HL-60 (cell line): ENCODE data around the gene INPP5J.

Source experiments
- DNase-seq, 2 experiments: peaks; one replicate each; pipeline ENCODE4 v3.0.0-alpha.2; 2010 to 2020; ENCODE audit warnings: low read depth in 1 of 2, low spot score in 1 of 2
- H3K27ac ChIP-seq: fragments of 250-450 bp; sonication (Bioruptor Pico); replicated peaks from 2 replicates; pipeline ENCODE4 v1.5.1; 2020; ENCODE audit warnings: mild to moderate bottlenecking, moderate library complexity
- H3K27me3 ChIP-seq: fragments of 250-450 bp; sonication (Bioruptor Pico); 2 replicates; pipeline ENCODE4 v1.5.1; 2021; ENCODE audit warnings: mild to moderate bottlenecking, moderate library complexity; ENCODE audit not compliant: insufficient read depth, poor library complexity, severe bottlenecking
- H3K4me3 ChIP-seq: replicated peaks from 2 replicates; pipeline ENCODE4 v1.5.1; 2011; ENCODE audit warnings: mild to moderate bottlenecking, control low read depth, low read length; ENCODE audit not compliant: insufficient read depth
- CTCF ChIP-seq: IDR thresholded peaks from one replicate; pipeline ENCODE4 v1.5.1; 2011; ENCODE audit warnings: low read length, control low read depth, inconsistent platforms; ENCODE audit not compliant: insufficient read depth
- GABPA ChIP-seq: IDR thresholded peaks from 2 replicates; pipeline ENCODE4 v1.6.1; 2012; ENCODE audit warnings: low read depth
- POLR2AphosphoS5 ChIP-seq: IDR thresholded peaks from 2 replicates; pipeline ENCODE4 v1.6.1; 2012; ENCODE audit warnings: low read depth
- SPI1 ChIP-seq: IDR thresholded peaks from 2 replicates; pipeline ENCODE4 v1.6.1; 2012; ENCODE audit warnings: low read depth, mild to moderate bottlenecking, borderline replicate concordance
- TF ChIP-seq, protein P1 (sequence below): IDR thresholded peaks from 2 replicates; pipeline ENCODE4 v1.6.1; 2012; ENCODE audit warnings: low read depth; ENCODE audit not compliant: insufficient replicate concordance

INPP5J gene

DNA sequence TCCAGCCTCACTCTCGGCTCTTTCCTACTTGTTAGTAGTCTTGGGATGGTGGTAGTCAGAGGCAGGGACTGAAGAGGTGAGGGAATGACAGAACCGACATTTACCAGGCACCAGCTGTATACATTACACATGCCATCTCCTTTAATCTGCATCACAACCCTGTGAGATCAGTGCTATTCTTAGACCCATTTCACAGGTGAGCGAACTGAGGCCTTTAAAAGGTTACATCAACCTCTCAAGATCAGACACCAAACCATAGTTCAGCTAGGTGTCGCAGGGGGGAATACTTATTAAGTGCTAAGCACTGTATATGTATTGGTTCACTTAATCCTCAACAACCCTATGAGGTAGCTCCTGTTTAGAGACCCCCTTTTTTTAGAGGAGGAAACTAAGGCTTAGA lies 11.9 kb downstream of the INPP5J start:
- H3K27me3 ChIP-seq, result no peaks in the 10 kb centered on the region
- no peak overlapping the region for H3K4me3 ChIP-seq
- no peak for TF ChIP-seq POLR2AphosphoS5
- no peak for TF ChIP-seq SPI1
- no peak for TF ChIP-seq GABPA
- no peak for TF ChIP-seq CTCF
- no peak for DNase-seq
- no peak overlapping the region for H3K27ac ChIP-seq

DNA sequence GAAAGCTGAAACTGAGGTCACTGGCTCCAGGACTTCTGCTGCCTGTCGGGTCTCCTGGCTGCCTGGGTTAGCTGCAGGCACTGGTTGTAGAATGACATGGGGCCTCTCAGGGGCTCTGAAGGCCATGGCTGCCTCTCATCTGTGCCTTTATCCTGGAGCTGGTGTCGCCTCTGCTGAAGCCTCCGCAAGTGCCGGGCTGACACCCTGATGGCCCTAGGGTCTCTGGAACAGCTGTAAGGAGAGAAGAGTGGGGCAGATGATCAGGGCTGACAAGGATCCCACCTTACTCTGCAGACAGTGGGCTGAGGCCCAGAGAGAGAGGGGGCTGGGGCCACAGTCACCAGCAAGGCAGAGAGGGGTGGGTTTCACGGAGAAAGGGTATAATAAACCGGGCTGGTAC lies 12.9 kb downstream of the INPP5J start:
- Histone ChIP-seq H3K4me3 (no peak overlapping the region), H3K27ac (no peak overlapping the region), H3K27me3 (no peaks in the 10 kb centered on the region)
- DNase-seq, result no peak
- TF ChIP-seq GABPA, result no peak
- TF ChIP-seq SPI1, result no peak

- TF ChIP-seq GABPA (no peak), CTCF (no peak), POLR2AphosphoS5 (no peak), SPI1 (no peak)
- TF ChIP-seq, protein P1, sequence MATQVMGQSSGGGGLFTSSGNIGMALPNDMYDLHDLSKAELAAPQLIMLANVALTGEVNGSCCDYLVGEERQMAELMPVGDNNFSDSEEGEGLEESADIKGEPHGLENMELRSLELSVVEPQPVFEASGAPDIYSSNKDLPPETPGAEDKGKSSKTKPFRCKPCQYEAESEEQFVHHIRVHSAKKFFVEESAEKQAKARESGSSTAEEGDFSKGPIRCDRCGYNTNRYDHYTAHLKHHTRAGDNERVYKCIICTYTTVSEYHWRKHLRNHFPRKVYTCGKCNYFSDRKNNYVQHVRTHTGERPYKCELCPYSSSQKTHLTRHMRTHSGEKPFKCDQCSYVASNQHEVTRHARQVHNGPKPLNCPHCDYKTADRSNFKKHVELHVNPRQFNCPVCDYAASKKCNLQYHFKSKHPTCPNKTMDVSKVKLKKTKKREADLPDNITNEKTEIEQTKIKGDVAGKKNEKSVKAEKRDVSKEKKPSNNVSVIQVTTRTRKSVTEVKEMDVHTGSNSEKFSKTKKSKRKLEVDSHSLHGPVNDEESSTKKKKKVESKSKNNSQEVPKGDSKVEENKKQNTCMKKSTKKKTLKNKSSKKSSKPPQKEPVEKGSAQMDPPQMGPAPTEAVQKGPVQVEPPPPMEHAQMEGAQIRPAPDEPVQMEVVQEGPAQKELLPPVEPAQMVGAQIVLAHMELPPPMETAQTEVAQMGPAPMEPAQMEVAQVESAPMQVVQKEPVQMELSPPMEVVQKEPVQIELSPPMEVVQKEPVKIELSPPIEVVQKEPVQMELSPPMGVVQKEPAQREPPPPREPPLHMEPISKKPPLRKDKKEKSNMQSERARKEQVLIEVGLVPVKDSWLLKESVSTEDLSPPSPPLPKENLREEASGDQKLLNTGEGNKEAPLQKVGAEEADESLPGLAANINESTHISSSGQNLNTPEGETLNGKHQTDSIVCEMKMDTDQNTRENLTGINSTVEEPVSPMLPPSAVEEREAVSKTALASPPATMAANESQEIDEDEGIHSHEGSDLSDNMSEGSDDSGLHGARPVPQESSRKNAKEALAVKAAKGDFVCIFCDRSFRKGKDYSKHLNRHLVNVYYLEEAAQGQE, result no peak
- H3K27ac ChIP-seq, result no peak overlapping the region
These were observed 13.4 kb downstream of the INPP5J start for GRCh38 chr22:31136155-31136554.

GRCh38 chr22:31136711-31137110 lies 13.9 kb downstream of the INPP5J start:
- Histone ChIP-seq H3K4me3 (no peak overlapping the region), H3K27me3 (no peaks in the 10 kb centered on the region), H3K27ac (no peak overlapping the region)
- no peak for TF ChIP-seq POLR2AphosphoS5
- TF ChIP-seq, protein P1, result no peak
- TF ChIP-seq GABPA, result no peak
- no peak for TF ChIP-seq SPI1
- no peak for TF ChIP-seq CTCF
- no peak for DNase-seq

More at GRCh38 chr22:31136155-31136554, 13.4 kb downstream of the INPP5J start:
- no peak for DNase-seq
- Histone ChIP-seq H3K4me3 (no peak overlapping the region), H3K27me3 (no peaks in the 10 kb centered on the region)
